ENCODE data around the gene FCRL6. TPM values are rescaled to one million over a fixed set of nuclear protein-coding genes. Genes with fewer than 3 reads are reported as not detected.

The FCRL6 gene
- total RNA-seq, 1 donor from 2014 or later = not detected

DNA sequence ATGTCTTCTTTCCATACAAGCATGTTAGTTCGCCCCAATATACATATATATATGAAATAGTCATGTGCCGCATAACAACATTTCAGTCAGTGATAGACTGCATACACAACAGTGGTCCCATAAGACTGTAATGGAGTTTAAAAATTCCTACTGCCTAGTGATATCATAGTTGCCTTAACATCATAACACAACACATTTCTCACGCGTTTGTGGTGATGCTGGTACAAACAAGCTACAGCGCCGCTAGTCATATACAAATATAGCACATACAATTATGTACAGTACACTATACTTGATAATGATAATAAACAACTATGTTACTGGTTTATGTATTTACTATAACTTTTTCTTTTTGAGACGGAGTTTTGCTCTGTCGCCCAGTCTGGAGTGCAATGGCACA lies 13.8 kb downstream of the FCRL6 start:
- no peak for TF ChIP-seq CTCF (IDR thresholded peaks at IDR 0.05)
- no peaks in the 10 kb centered on the region for H3K9me3 Mint-ChIP-seq (ENCODE audit: low read depth)
- no peak for DNase-seq (ENCODE audit: low spot score)
- no peak overlapping the region for H3K27ac Mint-ChIP-seq (ENCODE audit: unreplicated experiment)
- peaks cover 17% of the 10 kb centered on the region for H3K27me3 Mint-ChIP-seq (ENCODE audit: low read depth)
- no peaks in the 10 kb centered on the region for H3K4me1 Mint-ChIP-seq (ENCODE audit: low read depth)
- peaks cover 2% of the 10 kb centered on the region for H3K36me3 Mint-ChIP-seq (ENCODE audit: low read depth)
- H3K4me3 Mint-ChIP-seq (ENCODE audit: unreplicated experiment) = no peak overlapping the region

- Mint-ChIP-seq H3K27me3 (ENCODE audit: low read depth) (peaks cover 15% of the 10 kb centered on the region), H3K4me3 (ENCODE audit: unreplicated experiment) (no peak overlapping the region), H3K36me3 (ENCODE audit: low read depth) (peaks cover 2% of the 10 kb centered on the region), H3K4me1 (ENCODE audit: low read depth) (no peaks in the 10 kb centered on the region), H3K9me3 (ENCODE audit: low read depth) (no peaks in the 10 kb centered on the region), H3K27ac (ENCODE audit: unreplicated experiment) (no peak overlapping the region)
- no peak for TF ChIP-seq CTCF (IDR thresholded peaks at IDR 0.05)
- DNase-seq (ENCODE audit: low spot score) = no peak
These were observed 15.3 kb downstream of the FCRL6 start for GRCh38 chr1:159817276-159818041.

DNA sequence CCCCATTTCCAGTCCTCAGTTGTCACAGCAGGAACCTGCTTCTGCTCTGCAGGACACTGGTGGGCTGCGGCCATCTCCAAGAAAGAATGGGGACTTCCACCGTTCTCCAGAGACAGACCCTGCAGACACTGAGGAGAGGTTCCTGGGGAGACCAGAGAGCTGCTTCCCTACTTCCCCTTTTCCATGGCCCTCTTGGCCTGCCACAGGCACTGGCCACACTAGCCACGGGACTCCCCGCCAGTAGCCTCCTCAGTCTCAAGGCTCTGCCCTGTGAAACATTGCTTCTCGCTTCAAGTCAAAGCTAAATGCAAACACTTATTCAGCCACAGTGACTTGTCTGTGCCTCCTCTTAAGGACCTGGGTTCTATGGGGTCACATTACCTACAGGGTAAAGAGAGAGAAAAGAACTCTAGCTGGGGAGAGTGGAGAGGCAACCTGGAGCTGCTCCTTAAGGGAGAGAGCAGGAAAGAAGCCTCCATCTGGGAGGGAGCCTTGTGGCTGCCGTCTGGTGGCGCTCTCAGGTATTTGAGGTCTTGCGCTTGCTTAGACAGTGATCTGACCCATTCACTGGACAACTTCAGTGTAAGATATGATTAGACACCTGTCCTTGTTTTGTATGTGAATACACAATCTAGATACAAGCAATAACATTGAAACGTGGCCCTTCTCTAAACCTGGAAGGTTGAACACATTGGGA lies 19.2 kb downstream of the FCRL6 start:
- H3K27me3 Mint-ChIP-seq (ENCODE audit: low read depth) = peaks cover 21% of the 10 kb centered on the region
- no peak for TF ChIP-seq CTCF (IDR thresholded peaks at IDR 0.05)
- H3K4me3 Mint-ChIP-seq (ENCODE audit: unreplicated experiment) = no peak overlapping the region
- no peak overlapping the region for H3K27ac Mint-ChIP-seq (ENCODE audit: unreplicated experiment)
- DNase-seq (ENCODE audit: low spot score) = no peak
- H3K4me1 Mint-ChIP-seq (ENCODE audit: low read depth) = peaks cover 13% of the 10 kb centered on the region
- no peaks in the 10 kb centered on the region for H3K9me3 Mint-ChIP-seq (ENCODE audit: low read depth)
- H3K36me3 Mint-ChIP-seq (ENCODE audit: low read depth) = no peaks in the 10 kb centered on the region

DNA sequence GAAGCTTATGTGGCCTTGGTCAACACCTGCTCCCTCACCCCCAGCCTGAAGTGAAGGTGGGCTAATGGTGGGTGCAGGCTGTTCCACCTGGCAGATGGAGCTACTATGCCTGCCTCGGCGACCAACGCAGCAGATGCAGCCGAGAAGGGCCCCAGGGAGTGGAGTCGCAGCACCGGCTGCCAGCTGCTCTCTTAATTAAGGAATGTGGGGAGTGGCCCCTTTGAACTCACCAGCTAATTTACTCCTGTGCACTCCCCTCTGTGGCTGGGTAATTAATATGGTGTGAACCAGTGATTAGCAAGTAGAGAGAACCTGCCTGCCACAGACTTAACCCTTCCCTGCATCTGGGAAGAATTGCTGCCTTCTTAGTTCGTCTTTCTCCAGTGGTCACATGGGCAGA lies 21.2 kb downstream of the FCRL6 start:
- no peak overlapping the region for H3K27ac Mint-ChIP-seq (ENCODE audit: unreplicated experiment)
- peaks cover 17% of the 10 kb centered on the region for H3K4me1 Mint-ChIP-seq (ENCODE audit: low read depth)
- no peak for DNase-seq (ENCODE audit: low spot score)
- peaks cover 21% of the 10 kb centered on the region for H3K27me3 Mint-ChIP-seq (ENCODE audit: low read depth)
- no peak overlapping the region for H3K4me3 Mint-ChIP-seq (ENCODE audit: unreplicated experiment)
- no peaks in the 10 kb centered on the region for H3K36me3 Mint-ChIP-seq (ENCODE audit: low read depth)
- no peak for TF ChIP-seq CTCF (IDR thresholded peaks at IDR 0.05)
- H3K9me3 Mint-ChIP-seq (ENCODE audit: low read depth) = no peaks in the 10 kb centered on the region

- no peak overlapping the region for H3K27ac Mint-ChIP-seq (ENCODE audit: unreplicated experiment)
- H3K4me3 Mint-ChIP-seq (ENCODE audit: unreplicated experiment) = no peak overlapping the region
- no peaks in the 10 kb centered on the region for H3K36me3 Mint-ChIP-seq (ENCODE audit: low read depth)
- no peak for DNase-seq (ENCODE audit: low spot score)
- no peak for TF ChIP-seq CTCF (IDR thresholded peaks at IDR 0.05)
- H3K4me1 Mint-ChIP-seq (ENCODE audit: low read depth) = peaks cover 23% of the 10 kb centered on the region
- peaks cover 21% of the 10 kb centered on the region for H3K27me3 Mint-ChIP-seq (ENCODE audit: low read depth)
- H3K9me3 Mint-ChIP-seq (ENCODE audit: low read depth) = no peaks in the 10 kb centered on the region
These were observed 23.4 kb downstream of the FCRL6 start for GRCh38 chr1:159825564-159825963.
